Karpas-422 (cell line): ENCODE data around the gene LATS1. TPM values are rescaled to one million over a fixed set of nuclear protein-coding genes. Genes with fewer than 3 reads are reported as not detected.
"Not testable (repeated sequence)": the region's sequence is repeated elsewhere in the genome, so short reads cannot be mapped to it uniquely, and the experiment has no call there.

ENCODE experiments used
- DNase-seq: peaks from one replicate; pipeline ENCODE4 v3.0.0-alpha.2; 2015
- H2AFZ ChIP-seq: fragments of 200-600 bp; sonication (generic); 2 replicates; pipeline ENCODE4 v1.6.1; 2014; ENCODE audit warnings: antibody characterized with exemption, low read length, mixed read lengths
- H3K27ac ChIP-seq: fragments of 200-600 bp; sonication (generic); 2 replicates; pipeline ENCODE4 v1.5.1; 2014; ENCODE audit warnings: mild to moderate bottlenecking, low read length, moderate library complexity
- H3K27me3 ChIP-seq: fragments of 200-600 bp; sonication (generic); 2 replicates; pipeline ENCODE4 v1.6.1; 2014; ENCODE audit warnings: low read length, mixed read lengths
- H3K36me3 ChIP-seq: fragments of 200-600 bp; sonication (generic); 2 replicates; pipeline ENCODE4 v1.6.1; 2014; ENCODE audit warnings: low read length, mixed read lengths; ENCODE audit not compliant: insufficient read depth
- H3K4me1 ChIP-seq: fragments of 200-600 bp; sonication (generic); 2 replicates; pipeline ENCODE4 v1.6.1; 2014; ENCODE audit warnings: mild to moderate bottlenecking, low read length, mixed read lengths
- H3K4me2 ChIP-seq: fragments of 200-600 bp; sonication (generic); 2 replicates; pipeline ENCODE4 v1.6.1; 2014; ENCODE audit warnings: low read length, low read depth, mild to moderate bottlenecking; ENCODE audit not compliant: poor library complexity, severe bottlenecking
- H3K4me3 ChIP-seq: fragments of 200-600 bp; sonication (generic); 2 replicates; pipeline ENCODE4 v1.5.1; 2014; ENCODE audit warnings: mild to moderate bottlenecking, antibody characterized with exemption, low read length, mixed read lengths
- H3K79me2 ChIP-seq: fragments of 200-600 bp; sonication (generic); 2 replicates; pipeline ENCODE4 v1.6.1; 2014; ENCODE audit warnings: mild to moderate bottlenecking, low read length, mixed read lengths
- H3K9ac ChIP-seq: fragments of 200-600 bp; sonication (generic); 2 replicates; pipeline ENCODE4 v1.6.0; 2014; ENCODE audit warnings: low read length
- H3K9me2 ChIP-seq: fragments of 200-600 bp; sonication (generic), shearing (Covaris generic); replicated peaks from 2 replicates; pipeline ENCODE4 v1.6.0; 2014; ENCODE audit warnings: mild to moderate bottlenecking, low read length, moderate library complexity; ENCODE audit not compliant: insufficient read depth
- H3K9me3 ChIP-seq: fragments of 300-700, 200-600 bp; sonication (generic); 2 replicates; pipeline ENCODE4 v1.6.1; 2014; ENCODE audit warnings: low read length, mixed read lengths
- H4K20me1 ChIP-seq: fragments of 200-600 bp; sonication (generic); 2 replicates; pipeline ENCODE4 v1.6.1; 2014; ENCODE audit warnings: mild to moderate bottlenecking, antibody characterized with exemption, low read length, low read depth; ENCODE audit not compliant: insufficient read depth
- total RNA-seq: library from RNA; depleted of rRNA; stranded (reverse); fragments of >200 nt; shearing (Covaris generic); gene quantifications from 2 replicates; pipeline ENCODE4 v1.2.3, GENCODE V29; 2014; ENCODE audit warnings: low replicate concordance

The LATS1 gene
- total RNA-seq, 1 experiment from 2014 or later, result 29.7 TPM

GRCh38 chr6:149681845-149682244 is 36.1 kb downstream of the LATS1 start:
- DNase-seq, H3K27me3 ChIP-seq, H3K4me3 ChIP-seq, H3K27ac ChIP-seq, H3K9me2 ChIP-seq, H3K9ac ChIP-seq, H4K20me1 ChIP-seq, H3K9me3 ChIP-seq, H3K4me2 ChIP-seq, H2AFZ ChIP-seq: not testable (repeated sequence)
- peaks cover 18% of the 10 kb centered on the region for H3K4me1 ChIP-seq
- H3K79me2 ChIP-seq, result peaks cover 75% of the 10 kb centered on the region
- peaks cover 41% of the 10 kb centered on the region for H3K36me3 ChIP-seq

- H4K20me1 ChIP-seq, result no peaks in the 10 kb centered on the region
- peak; percentile 50 for DNase-seq
- no peak overlapping the region for H3K9ac ChIP-seq
- H3K9me3 ChIP-seq, result no peaks in the 10 kb centered on the region
- no peak overlapping the region for H3K4me3 ChIP-seq
- H3K27me3 ChIP-seq, result no peaks in the 10 kb centered on the region
- peaks cover 74% of the 10 kb centered on the region for H3K79me2 ChIP-seq
- H3K4me1 ChIP-seq, result peaks cover 18% of the 10 kb centered on the region
- no peak overlapping the region for H2AFZ ChIP-seq
- H3K9me2 ChIP-seq, result no peaks in the 10 kb centered on the region
- H3K36me3 ChIP-seq, result peaks cover 46% of the 10 kb centered on the region
- H3K4me2 ChIP-seq, result no peak overlapping the region
- peak overlapping the region; percentile 36; the same call in 1 of the 2 replicates for H3K27ac ChIP-seq
Observed at GRCh38 chr6:149681209-149681608, 36.7 kb downstream of the LATS1 start.

- peaks cover 67% of the 10 kb centered on the region for H3K79me2 ChIP-seq
- no peaks in the 10 kb centered on the region for H3K9me2 ChIP-seq
- H4K20me1 ChIP-seq, result no peaks in the 10 kb centered on the region
Observed at GRCh38 chr6:149680503-149680902, 37.4 kb downstream of the LATS1 start.

GRCh38 chr6:149672265-149672664 is 45.6 kb downstream of the LATS1 start:
- H3K9ac ChIP-seq, H3K9me3 ChIP-seq, H3K9me2 ChIP-seq, H3K27me3 ChIP-seq, H3K27ac ChIP-seq, H3K4me3 ChIP-seq, DNase-seq, H3K4me2 ChIP-seq, H3K4me1 ChIP-seq, H2AFZ ChIP-seq, H4K20me1 ChIP-seq: not testable (repeated sequence)
- H3K36me3 ChIP-seq, result peaks cover 40% of the 10 kb centered on the region
- H3K79me2 ChIP-seq, result peaks cover 13% of the 10 kb centered on the region

More at GRCh38 chr6:149680503-149680902, 37.4 kb downstream of the LATS1 start:
- H2AFZ ChIP-seq, result no peak overlapping the region
- H3K36me3 ChIP-seq, result peaks cover 51% of the 10 kb centered on the region
- no peaks in the 10 kb centered on the region for H3K27me3 ChIP-seq
- peak overlapping the region; percentile 4; the same call in 1 of the 2 replicates for H3K27ac ChIP-seq
- DNase-seq, result no peak
- H3K9ac ChIP-seq, result no peak overlapping the region
- H3K4me3 ChIP-seq, result no peak overlapping the region
- H3K4me2 ChIP-seq, result no peak overlapping the region
- H3K9me3 ChIP-seq, result no peaks in the 10 kb centered on the region
- H3K4me1 ChIP-seq, result peaks cover 18% of the 10 kb centered on the region

- Histone ChIP-seq H3K4me3 (no peak overlapping the region), H2AFZ (no peak overlapping the region), H4K20me1 (no peaks in the 10 kb centered on the region), H3K4me1 (no peaks in the 10 kb centered on the region), H3K9me2 (no peaks in the 10 kb centered on the region), H3K9ac (no peak overlapping the region), H3K9me3 (no peaks in the 10 kb centered on the region), H3K79me2 (peaks cover 5% of the 10 kb centered on the region), H3K27me3 (no peaks in the 10 kb centered on the region), H3K27ac (no peak overlapping the region), H3K36me3 (peaks cover 34% of the 10 kb centered on the region; the same call in 1 of the 2 replicates), H3K4me2 (no peak overlapping the region)
- DNase-seq, result no peak
Observed at GRCh38 chr6:149660028-149660427, 57.9 kb downstream of the LATS1 start.

- peaks cover 28% of the 10 kb centered on the region; the same call in 1 of the 2 replicates for H3K36me3 ChIP-seq
- H3K27ac ChIP-seq, result no peak overlapping the region
- H3K27me3 ChIP-seq, result no peaks in the 10 kb centered on the region
- no peak overlapping the region for H3K4me2 ChIP-seq
- peaks cover 5% of the 10 kb centered on the region for H3K79me2 ChIP-seq
- H3K9me2 ChIP-seq, result no peaks in the 10 kb centered on the region
- H3K9me3 ChIP-seq, result no peaks in the 10 kb centered on the region
- no peak overlapping the region for H2AFZ ChIP-seq
- no peaks in the 10 kb centered on the region for H3K4me1 ChIP-seq
- no peak overlapping the region for H3K9ac ChIP-seq
- no peak for DNase-seq
- no peaks in the 10 kb centered on the region for H4K20me1 ChIP-seq
- no peak overlapping the region for H3K4me3 ChIP-seq
Observed at GRCh38 chr6:149657441-149657840, 60.5 kb downstream of the LATS1 start.

- Histone ChIP-seq H3K9me3 (no peaks in the 10 kb centered on the region), H3K36me3 (no peaks in the 10 kb centered on the region), H3K4me1 (peaks cover 30% of the 10 kb centered on the region), H3K9me2 (0 out of 2 replicates have a peak, but pooled peaks cover 5% of the 10 kb centered on the region), H4K20me1 (no peaks in the 10 kb centered on the region), H3K27ac (peak overlapping the region; percentile 43), H2AFZ (no peak overlapping the region), H3K79me2 (peaks cover 24% of the 10 kb centered on the region), H3K4me2 (no peak overlapping the region), H3K4me3 (no peak overlapping the region), H3K27me3 (no peaks in the 10 kb centered on the region), H3K9ac (no peak overlapping the region)
- no peak for DNase-seq
Observed at GRCh38 chr6:149651056-149651455, 66.8 kb downstream of the LATS1 start.

- Histone ChIP-seq H3K27ac (peak within 1 kb of the TSS; percentile 54), H3K9me3 (no peaks in the 10 kb centered on the region), H3K9ac (peak within 1 kb of the TSS; percentile 90), H3K27me3 (no peaks in the 10 kb centered on the region), H4K20me1 (no peaks in the 10 kb centered on the region), H3K4me1 (peaks cover 34% of the 10 kb centered on the region), H3K36me3 (no peaks in the 10 kb centered on the region), H2AFZ (peak within 1 kb of the TSS; percentile 91), H3K4me2 (peak within 1 kb of the TSS; percentile 99), H3K79me2 (peaks cover 49% of the 10 kb centered on the region), H3K4me3 (peak within 1 kb of the TSS; percentile 90), H3K9me2 (0 out of 2 replicates have a peak, but pooled peaks cover 5% of the 10 kb centered on the region)
- peak; percentile 97 for DNase-seq
Observed at GRCh38 chr6:149648148-149649145, 69.5 kb downstream of the LATS1 start, which contains the start of gene KATNA1. Gene KATNA1 (minus strand): TSS chr6:149648714. CDS start chr6:149638547, 10,167 bp downstream.
